Mammary epithelial cell (primary cell): ENCODE results near the gene ACP1.

ENCODE experiments used
- EZH2 ChIP-seq: IDR thresholded peaks from 2 replicates; pipeline ENCODE4 v1.6.1; 2012; ENCODE audit warnings: low read length, inconsistent platforms, borderline replicate concordance
- TF ChIP-seq, protein P1 (sequence below), 2 donors: IDR thresholded peaks in 1 of 2; conservative IDR thresholded peaks in 1 of 2; 2 replicates each; pipeline ENCODE4 v1.5.1; 2011 to 2012; ENCODE audit warnings: inconsistent platforms in 2 of 2, low read length in 2 of 2, mild to moderate bottlenecking in 2 of 2, control low read depth in 1 of 2, low read depth in 1 of 2; ENCODE audit not compliant: insufficient read depth in 1 of 2; ENCODE audit errors: extremely low read depth in 1 of 2

GRCh38 chr2:253202-253638, 11.5 kb upstream of the ACP1 start:
- TF ChIP-seq, protein P1, sequence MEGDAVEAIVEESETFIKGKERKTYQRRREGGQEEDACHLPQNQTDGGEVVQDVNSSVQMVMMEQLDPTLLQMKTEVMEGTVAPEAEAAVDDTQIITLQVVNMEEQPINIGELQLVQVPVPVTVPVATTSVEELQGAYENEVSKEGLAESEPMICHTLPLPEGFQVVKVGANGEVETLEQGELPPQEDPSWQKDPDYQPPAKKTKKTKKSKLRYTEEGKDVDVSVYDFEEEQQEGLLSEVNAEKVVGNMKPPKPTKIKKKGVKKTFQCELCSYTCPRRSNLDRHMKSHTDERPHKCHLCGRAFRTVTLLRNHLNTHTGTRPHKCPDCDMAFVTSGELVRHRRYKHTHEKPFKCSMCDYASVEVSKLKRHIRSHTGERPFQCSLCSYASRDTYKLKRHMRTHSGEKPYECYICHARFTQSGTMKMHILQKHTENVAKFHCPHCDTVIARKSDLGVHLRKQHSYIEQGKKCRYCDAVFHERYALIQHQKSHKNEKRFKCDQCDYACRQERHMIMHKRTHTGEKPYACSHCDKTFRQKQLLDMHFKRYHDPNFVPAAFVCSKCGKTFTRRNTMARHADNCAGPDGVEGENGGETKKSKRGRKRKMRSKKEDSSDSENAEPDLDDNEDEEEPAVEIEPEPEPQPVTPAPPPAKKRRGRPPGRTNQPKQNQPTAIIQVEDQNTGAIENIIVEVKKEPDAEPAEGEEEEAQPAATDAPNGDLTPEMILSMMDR (conservative IDR thresholded peaks at IDR 0.05 in 1 of 2, IDR thresholded peaks at IDR 0.05 in 1 of 2; ENCODE audit: extremely low read depth in 1 of 2, insufficient read depth in 1 of 2, low read depth in 1 of 2, low read length in 2 of 2): no peak
- no peak for TF ChIP-seq EZH2
